ENCODE data around the gene TBK1. TPM values are rescaled to one million over a fixed set of nuclear protein-coding genes. Genes with fewer than 3 reads are reported as not detected.

Gene TBK1
- total and polyA plus RNA-seq, 9 of the 15 experiments (the other 6 are each of a cell fraction or from before 2014, with no cell fraction given), result 20.4 to 42.0 (median 27.8) TPM

DNA sequence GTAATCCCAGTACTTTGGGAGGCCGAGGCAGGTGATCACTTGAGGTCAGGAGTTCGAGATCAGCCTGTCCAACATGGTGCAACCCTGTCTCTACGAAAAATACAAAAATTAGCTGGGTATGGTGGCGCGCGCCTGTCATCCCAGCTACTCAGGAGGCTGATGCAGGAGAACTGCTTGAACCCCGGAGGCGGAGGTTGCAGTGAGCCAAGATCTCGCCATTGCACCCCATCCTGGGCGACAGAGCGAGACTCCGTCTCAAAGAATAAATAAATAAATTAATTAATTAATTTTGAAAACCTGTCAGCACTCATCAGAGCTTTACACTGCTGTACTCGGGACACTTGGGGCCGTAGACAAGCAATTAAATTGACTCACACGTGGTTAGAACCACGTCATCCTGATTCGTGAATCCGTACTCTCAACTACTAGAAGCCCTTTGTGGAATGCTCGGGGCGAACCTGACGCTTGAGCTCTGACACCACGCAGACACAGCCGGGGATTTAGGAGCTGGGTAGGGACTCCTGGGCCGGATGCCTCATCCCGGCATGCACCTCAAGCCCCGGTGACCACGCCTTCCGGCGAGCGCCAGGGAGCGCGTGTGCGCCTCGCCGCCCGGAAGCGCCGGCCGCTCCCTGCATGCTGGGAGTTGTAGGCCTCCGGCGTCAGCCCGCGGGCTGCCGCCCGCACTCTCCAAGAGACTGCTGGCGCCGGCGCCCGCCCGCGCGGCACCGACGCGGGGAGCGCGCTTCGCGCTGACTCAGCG, 48.0 kb upstream of the TBK1 start, which contains the start of gene XPOT (continued):
- TF ChIP-seq, protein P1, sequence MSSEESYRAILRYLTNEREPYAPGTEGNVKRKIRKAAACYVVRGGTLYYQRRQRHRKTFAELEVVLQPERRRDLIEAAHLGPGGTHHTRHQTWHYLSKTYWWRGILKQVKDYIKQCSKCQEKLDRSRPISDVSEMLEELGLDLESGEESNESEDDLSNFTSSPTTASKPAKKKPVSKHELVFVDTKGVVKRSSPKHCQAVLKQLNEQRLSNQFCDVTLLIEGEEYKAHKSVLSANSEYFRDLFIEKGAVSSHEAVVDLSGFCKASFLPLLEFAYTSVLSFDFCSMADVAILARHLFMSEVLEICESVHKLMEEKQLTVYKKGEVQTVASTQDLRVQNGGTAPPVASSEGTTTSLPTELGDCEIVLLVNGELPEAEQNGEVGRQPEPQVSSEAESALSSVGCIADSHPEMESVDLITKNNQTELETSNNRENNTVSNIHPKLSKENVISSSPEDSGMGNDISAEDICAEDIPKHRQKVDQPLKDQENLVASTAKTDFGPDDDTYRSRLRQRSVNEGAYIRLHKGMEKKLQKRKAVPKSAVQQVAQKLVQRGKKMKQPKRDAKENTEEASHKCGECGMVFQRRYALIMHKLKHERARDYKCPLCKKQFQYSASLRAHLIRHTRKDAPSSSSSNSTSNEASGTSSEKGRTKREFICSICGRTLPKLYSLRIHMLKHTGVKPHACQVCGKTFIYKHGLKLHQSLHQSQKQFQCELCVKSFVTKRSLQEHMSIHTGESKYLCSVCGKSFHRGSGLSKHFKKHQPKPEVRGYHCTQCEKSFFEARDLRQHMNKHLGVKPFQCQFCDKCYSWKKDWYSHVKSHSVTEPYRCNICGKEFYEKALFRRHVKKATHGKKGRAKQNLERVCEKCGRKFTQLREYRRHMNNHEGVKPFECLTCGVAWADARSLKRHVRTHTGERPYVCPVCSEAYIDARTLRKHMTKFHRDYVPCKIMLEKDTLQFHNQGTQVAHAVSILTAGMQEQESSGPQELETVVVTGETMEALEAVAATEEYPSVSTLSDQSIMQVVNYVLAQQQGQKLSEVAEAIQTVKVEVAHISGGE (CRISPR knock-in tag; IDR thresholded peaks at IDR 0.05), result peak in 1 of 3 experiments; percentile 76; a peak in 2 of 6 replicates
- TF ChIP-seq POLR2AphosphoS5 (IDR thresholded peaks at IDR 0.05; ENCODE audit: control insufficient read depth, insufficient read depth, low read depth, low read length) (peak; percentile 76), NEUROD1 (IDR thresholded peaks at IDR 0.05; ENCODE audit: borderline replicate concordance, low read depth, low read length, partially characterized antibody) (no peak), RB1 (IDR thresholded peaks at IDR 0.05; ENCODE audit: low read depth) (peak; percentile 93), JUNB (CRISPR knock-in tag; conservative IDR thresholded peaks at IDR 0.05) (0 out of 2 replicates have a peak, but pooled peaks have one; percentile 27), ETS2 (tag; IDR thresholded peaks at IDR 0.05; ENCODE audit: borderline replicate concordance, poor library complexity, severe bottlenecking) (no peak), CBFA2T3 (IDR thresholded peaks at IDR 0.05) (no peak), SMAD2 (IDR thresholded peaks at IDR 0.05; ENCODE audit: low read depth, low read length) (no peak), SRSF7 (optimal IDR thresholded peaks at IDR 0.05; ENCODE audit: low read depth, low read length) (no peak), MCM5 (IDR thresholded peaks at IDR 0.05; ENCODE audit: low read depth) (no peak)
- TF ChIP-seq, protein P2, sequence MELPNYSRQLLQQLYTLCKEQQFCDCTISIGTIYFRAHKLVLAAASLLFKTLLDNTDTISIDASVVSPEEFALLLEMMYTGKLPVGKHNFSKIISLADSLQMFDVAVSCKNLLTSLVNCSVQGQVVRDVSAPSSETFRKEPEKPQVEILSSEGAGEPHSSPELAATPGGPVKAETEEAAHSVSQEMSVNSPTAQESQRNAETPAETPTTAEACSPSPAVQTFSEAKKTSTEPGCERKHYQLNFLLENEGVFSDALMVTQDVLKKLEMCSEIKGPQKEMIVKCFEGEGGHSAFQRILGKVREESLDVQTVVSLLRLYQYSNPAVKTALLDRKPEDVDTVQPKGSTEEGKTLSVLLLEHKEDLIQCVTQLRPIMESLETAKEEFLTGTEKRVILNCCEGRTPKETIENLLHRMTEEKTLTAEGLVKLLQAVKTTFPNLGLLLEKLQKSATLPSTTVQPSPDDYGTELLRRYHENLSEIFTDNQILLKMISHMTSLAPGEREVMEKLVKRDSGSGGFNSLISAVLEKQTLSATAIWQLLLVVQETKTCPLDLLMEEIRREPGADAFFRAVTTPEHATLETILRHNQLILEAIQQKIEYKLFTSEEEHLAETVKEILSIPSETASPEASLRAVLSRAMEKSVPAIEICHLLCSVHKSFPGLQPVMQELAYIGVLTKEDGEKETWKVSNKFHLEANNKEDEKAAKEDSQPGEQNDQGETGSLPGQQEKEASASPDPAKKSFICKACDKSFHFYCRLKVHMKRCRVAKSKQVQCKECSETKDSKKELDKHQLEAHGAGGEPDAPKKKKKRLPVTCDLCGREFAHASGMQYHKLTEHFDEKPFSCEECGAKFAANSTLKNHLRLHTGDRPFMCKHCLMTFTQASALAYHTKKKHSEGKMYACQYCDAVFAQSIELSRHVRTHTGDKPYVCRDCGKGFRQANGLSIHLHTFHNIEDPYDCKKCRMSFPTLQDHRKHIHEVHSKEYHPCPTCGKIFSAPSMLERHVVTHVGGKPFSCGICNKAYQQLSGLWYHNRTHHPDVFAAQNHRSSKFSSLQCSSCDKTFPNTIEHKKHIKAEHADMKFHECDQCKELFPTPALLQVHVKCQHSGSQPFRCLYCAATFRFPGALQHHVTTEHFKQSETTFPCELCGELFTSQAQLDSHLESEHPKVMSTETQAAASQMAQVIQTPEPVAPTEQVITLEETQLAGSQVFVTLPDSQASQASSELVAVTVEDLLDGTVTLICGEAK (IDR thresholded peaks at IDR 0.05), result peak; percentile 89
- TF ChIP-seq, protein P2 (CRISPR knock-in tag; IDR thresholded peaks at IDR 0.05), result no peak
